Neural crest cell (in vitro differentiated cells): ENCODE data around the gene TACC2. TPM values are rescaled to one million over a fixed set of nuclear protein-coding genes. Genes with fewer than 3 reads are reported as not detected.

Experiments
- DNase-seq: peaks from one replicate; pipeline ENCODE4 v3.0.0; 2021; ENCODE audit warnings: low read depth, mixed read lengths, low spot score
- H3K27ac Mint-ChIP-seq: one replicate; pipeline ENCODE4 v1.8.0; 2021; ENCODE audit warnings: mild to moderate bottlenecking, mixed read lengths; ENCODE audit not compliant: unreplicated experiment
- H3K27me3 Mint-ChIP-seq: 2 replicates; pipeline ENCODE4 v1.8.0; 2021; ENCODE audit warnings: low read depth, mild to moderate bottlenecking, mixed read lengths
- H3K36me3 Mint-ChIP-seq: 2 replicates; pipeline ENCODE4 v1.8.0; 2021; ENCODE audit warnings: low read depth, mild to moderate bottlenecking, mixed read lengths
- H3K4me1 Mint-ChIP-seq: 2 replicates; pipeline ENCODE4 v1.8.0; 2021; ENCODE audit warnings: mixed read lengths
- H3K4me3 Mint-ChIP-seq: one replicate; pipeline ENCODE4 v1.8.0; 2021; ENCODE audit warnings: mild to moderate bottlenecking, mixed read lengths
- H3K9me3 Mint-ChIP-seq: 2 replicates; pipeline ENCODE4 v1.8.0; 2021; ENCODE audit warnings: mixed read lengths
- CTCF ChIP-seq: fragments of 200-600 bp; sonication (generic); conservative IDR thresholded peaks from 2 replicates; pipeline ENCODE4 v1.5.0; 2021; ENCODE audit warnings: antibody characterized with exemption, mild to moderate bottlenecking
- total RNA-seq: library from RNA; stranded (reverse); gene quantifications from 2 replicates; pipeline ENCODE4 v1.2.1, GENCODE V29; 2021

The TACC2 gene
- total RNA-seq, 1 donor from 2014 or later: 48.2 TPM

DNA sequence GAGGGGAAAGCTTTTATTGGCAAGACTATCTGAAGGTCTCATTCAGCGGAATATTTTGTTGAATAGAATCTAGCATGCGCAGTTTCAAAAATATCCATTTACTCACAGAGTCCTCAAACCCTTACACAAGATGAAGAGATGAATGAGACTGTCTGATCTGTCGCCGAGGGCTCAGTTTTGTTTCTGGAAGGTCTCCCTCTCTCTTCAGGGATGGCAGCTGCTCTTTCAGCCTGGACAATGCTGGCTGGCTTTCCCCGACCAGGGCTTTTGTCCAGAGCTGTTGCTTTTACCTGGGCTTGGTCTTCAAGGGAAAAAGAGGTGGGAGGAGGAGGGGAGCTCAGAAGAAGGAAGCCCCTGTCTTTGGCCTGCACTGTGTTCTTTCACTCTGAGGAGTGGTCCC lies 200.2 kb downstream of the TACC2 start:
- Mint-ChIP-seq H3K4me3 (no peak overlapping the region), H3K4me1 (peaks cover 59% of the 10 kb centered on the region), H3K27me3 (no peaks in the 10 kb centered on the region), H3K36me3 (no peaks in the 10 kb centered on the region), H3K9me3 (no peaks in the 10 kb centered on the region), H3K27ac (peak overlapping the region; percentile 45)
- TF ChIP-seq CTCF: no peak
- DNase-seq: no peak

- H3K36me3 Mint-ChIP-seq: no peaks in the 10 kb centered on the region
- peaks cover 70% of the 10 kb centered on the region for H3K4me1 Mint-ChIP-seq
- H3K9me3 Mint-ChIP-seq: no peaks in the 10 kb centered on the region
- no peak for DNase-seq
- H3K27ac Mint-ChIP-seq: no peak overlapping the region
- TF ChIP-seq CTCF: no peak
- H3K4me3 Mint-ChIP-seq: no peak overlapping the region
- H3K27me3 Mint-ChIP-seq: no peaks in the 10 kb centered on the region
Measured at GRCh38 chr10:122190176-122190943, 201.4 kb downstream of the TACC2 start.

- peak; percentile 41 for DNase-seq
- Mint-ChIP-seq H3K27ac (peak overlapping the region; percentile 98), H3K9me3 (no peaks in the 10 kb centered on the region), H3K27me3 (no peaks in the 10 kb centered on the region), H3K36me3 (peaks cover 6% of the 10 kb centered on the region), H3K4me1 (peaks cover 69% of the 10 kb centered on the region), H3K4me3 (peak overlapping the region; percentile 77)
- TF ChIP-seq CTCF: no peak
Measured at GRCh38 chr10:122191936-122192541, 203.1 kb downstream of the TACC2 start.

DNA sequence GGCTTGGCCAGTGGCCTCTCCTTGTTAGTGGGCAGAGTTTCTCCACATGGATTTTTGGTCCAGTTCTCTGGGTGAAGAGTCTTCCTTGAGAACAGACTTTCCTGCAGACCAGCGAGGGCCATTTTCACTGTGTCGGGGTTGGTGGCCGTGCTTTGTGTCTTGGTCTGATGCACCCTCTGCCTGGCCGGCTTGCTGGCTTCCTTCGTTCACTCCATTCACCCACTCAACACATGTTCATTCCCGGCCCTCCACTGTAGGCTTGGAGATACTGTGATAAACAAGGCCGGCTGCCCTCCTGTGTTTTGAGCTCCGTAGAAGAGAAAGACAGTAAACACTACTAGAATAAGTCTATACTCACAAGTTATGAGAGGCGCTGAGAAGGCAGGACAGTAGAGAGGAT lies 205.3 kb downstream of the TACC2 start:
- H3K36me3 Mint-ChIP-seq: peaks cover 12% of the 10 kb centered on the region
- DNase-seq: no peak
- H3K27me3 Mint-ChIP-seq: no peaks in the 10 kb centered on the region
- TF ChIP-seq CTCF: no peak
- H3K9me3 Mint-ChIP-seq: no peaks in the 10 kb centered on the region
- peak overlapping the region; percentile 52 for H3K27ac Mint-ChIP-seq
- peaks cover 70% of the 10 kb centered on the region for H3K4me1 Mint-ChIP-seq
- H3K4me3 Mint-ChIP-seq: no peak overlapping the region

- no peak for TF ChIP-seq CTCF
- Mint-ChIP-seq H3K9me3 (no peaks in the 10 kb centered on the region), H3K27me3 (no peaks in the 10 kb centered on the region), H3K27ac (peak overlapping the region; percentile 43), H3K36me3 (peaks cover 17% of the 10 kb centered on the region), H3K4me1 (peaks cover 54% of the 10 kb centered on the region), H3K4me3 (no peak overlapping the region)
- no peak for DNase-seq
Measured at GRCh38 chr10:122196218-122196617, 207.3 kb downstream of the TACC2 start.
